ENCODE measurements around the gene ARHGAP26.
A peak's percentile ranks its signal among the peaks of the same experiment; 100 is the strongest.

ARHGAP26 gene

GRCh38 chr5:143231973-143232812, 462.0 kb downstream of the ARHGAP26 start:
- in situ Hi-C loops (cut with HindIII; ENCODE audit: low pct_unique_long_range_greater_than_20kb, low sequenced_read_pairs), result no loop called here
- DNase-seq (ENCODE audit: low read depth in 1 of 2, low spot score in 1 of 2), result no peak
- TF ChIP-seq JUND (IDR thresholded peaks at IDR 0.05; ENCODE audit: low read depth), result no peak

- no peak for TF ChIP-seq JUND (IDR thresholded peaks at IDR 0.05; ENCODE audit: low read depth)
- in situ Hi-C loops (cut with HindIII; ENCODE audit: low pct_unique_long_range_greater_than_20kb, low sequenced_read_pairs), result no loop called here
- DNase-seq (ENCODE audit: low read depth in 1 of 2, low spot score in 1 of 2), result no peak
These were observed 462.9 kb downstream of the ARHGAP26 start for GRCh38 chr5:143233031-143233430.

DNA sequence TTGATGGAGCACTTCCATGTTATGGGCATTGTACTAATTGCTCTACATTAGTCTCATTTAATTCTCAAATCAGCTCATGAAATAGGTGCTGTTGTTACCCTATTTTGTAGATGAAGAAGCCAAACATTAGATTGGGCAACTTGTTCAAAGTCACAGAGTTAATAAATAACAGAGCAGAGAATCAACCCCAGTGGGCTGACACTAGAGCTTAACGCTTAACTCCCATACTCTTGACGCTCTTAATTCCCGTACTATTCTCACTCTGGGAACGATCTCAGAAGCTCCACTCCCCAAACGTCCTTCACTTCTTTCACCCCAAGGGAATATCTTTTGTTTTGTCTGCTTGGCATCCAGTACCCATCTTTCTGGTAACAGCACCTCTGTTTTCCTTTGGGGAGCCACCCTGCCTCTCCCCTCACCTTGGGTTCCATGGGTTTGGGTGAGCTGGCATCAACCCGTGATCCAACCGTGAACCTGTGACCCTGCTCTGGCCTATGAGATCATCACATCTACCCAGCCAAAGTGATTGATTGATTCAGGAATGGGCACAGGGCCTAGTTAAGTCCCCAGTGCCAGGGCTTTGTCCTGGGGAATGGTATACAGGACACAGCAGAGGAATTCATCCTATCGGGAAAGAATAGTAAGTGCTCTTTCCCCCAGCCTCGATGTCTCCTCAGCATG, 464.1 kb downstream of the ARHGAP26 start:
- no peak for DNase-seq (ENCODE audit: low read depth in 1 of 2, low spot score in 1 of 2)
- TF ChIP-seq JUND (IDR thresholded peaks at IDR 0.05; ENCODE audit: low read depth), result no peak
- in situ Hi-C loops (cut with HindIII; ENCODE audit: low pct_unique_long_range_greater_than_20kb, low sequenced_read_pairs), result no loop called here

- TF ChIP-seq JUND (IDR thresholded peaks at IDR 0.05; ENCODE audit: low read depth), result no peak
- no peak for DNase-seq (ENCODE audit: low read depth in 1 of 2, low spot score in 1 of 2)
- in situ Hi-C loops (cut with HindIII; ENCODE audit: low pct_unique_long_range_greater_than_20kb, low sequenced_read_pairs), result no loop called here
These were observed 465.2 kb downstream of the ARHGAP26 start for GRCh38 chr5:143235423-143235822.

GRCh38 chr5:143236682-143237081, 466.5 kb downstream of the ARHGAP26 start:
- TF ChIP-seq JUND (IDR thresholded peaks at IDR 0.05; ENCODE audit: low read depth), result no peak
- in situ Hi-C loops (cut with HindIII; ENCODE audit: low pct_unique_long_range_greater_than_20kb, low sequenced_read_pairs), result no loop called here
- DNase-seq (ENCODE audit: low read depth in 1 of 2, low spot score in 1 of 2), result no peak

GRCh38 chr5:143237664-143238063, 467.5 kb downstream of the ARHGAP26 start:
- no peak for DNase-seq (ENCODE audit: low read depth in 1 of 2, low spot score in 1 of 2)
- TF ChIP-seq JUND (IDR thresholded peaks at IDR 0.05; ENCODE audit: low read depth), result no peak
- in situ Hi-C loops (cut with HindIII; ENCODE audit: low pct_unique_long_range_greater_than_20kb, low sequenced_read_pairs), result no loop called here

DNA sequence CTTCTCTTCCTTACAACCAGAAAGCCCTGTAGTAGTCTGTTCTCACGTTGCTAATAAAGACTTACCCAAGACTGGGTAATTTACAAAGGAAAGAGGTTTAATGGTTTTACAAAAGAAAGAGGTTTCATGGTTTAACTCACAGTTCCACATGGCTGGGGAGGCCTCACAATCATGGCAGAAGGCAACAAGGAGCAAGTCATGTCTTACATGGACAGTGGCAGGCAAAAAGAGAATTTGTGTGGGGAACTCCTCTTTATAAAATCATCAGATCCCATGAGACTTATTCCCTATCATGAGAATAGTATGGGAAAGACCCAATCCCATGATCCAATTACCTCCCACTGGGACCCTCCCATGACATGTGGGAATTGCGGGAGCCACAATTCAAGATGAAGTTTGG, 468.4 kb downstream of the ARHGAP26 start:
- in situ Hi-C loops (cut with HindIII; ENCODE audit: low pct_unique_long_range_greater_than_20kb, low sequenced_read_pairs), result no loop called here
- DNase-seq (ENCODE audit: low read depth in 1 of 2, low spot score in 1 of 2), result no peak
- no peak for TF ChIP-seq JUND (IDR thresholded peaks at IDR 0.05; ENCODE audit: low read depth)

DNA sequence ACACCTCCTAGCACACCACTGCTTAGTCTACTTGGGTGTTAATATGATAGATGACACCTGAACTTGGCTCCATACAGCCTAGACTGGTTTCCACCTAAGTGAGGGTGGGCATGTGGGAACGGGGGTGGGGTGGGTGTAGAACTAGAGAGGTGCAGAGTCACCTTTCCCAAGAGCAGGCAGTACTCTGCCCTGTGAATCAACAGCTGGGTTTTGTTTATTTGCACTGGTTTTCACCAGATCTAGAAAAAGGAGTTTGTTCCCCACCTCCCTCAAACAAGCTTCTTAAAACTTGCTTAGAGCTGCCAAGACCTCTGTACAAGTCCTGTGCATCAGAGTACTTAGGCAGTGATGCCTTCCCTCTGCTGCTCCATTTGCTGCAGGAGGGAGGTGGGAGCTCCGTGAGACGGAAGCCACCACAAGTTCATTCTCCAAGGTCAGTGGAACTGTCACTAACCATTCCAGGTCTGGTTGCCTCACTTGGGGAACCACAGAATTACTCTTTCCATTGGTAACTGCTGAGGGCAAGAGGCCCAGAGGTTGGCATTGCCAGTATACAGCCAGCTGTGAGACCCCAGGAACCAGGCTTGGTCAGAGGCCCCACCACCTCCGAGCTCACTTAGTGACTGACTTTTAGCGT, 469.8 kb downstream of the ARHGAP26 start:
- no peak for DNase-seq (ENCODE audit: low read depth in 1 of 2, low spot score in 1 of 2)
- TF ChIP-seq JUND (IDR thresholded peaks at IDR 0.05; ENCODE audit: low read depth), result no peak

DNA sequence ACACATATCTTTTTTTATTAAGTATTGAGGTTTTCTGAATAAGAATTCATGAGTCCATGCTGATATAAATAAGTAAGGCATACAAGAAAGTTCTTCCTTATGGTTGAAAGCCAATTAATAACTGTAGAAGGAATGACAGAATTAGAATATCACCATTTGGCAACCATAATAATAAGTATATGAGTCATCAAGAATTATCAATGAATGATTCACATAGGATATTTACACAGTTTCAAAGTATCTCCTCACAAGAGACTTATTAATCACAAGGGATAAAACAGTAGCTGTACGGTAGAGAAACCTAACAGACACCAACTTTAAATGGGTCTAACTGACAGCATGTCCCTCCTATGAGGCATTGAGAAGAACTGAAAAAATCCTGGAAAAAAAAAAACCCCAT, 471.7 kb downstream of the ARHGAP26 start:
- TF ChIP-seq JUND (IDR thresholded peaks at IDR 0.05; ENCODE audit: low read depth), result no peak
- in situ Hi-C loops (cut with HindIII; ENCODE audit: low pct_unique_long_range_greater_than_20kb, low sequenced_read_pairs), result no loop called here
- DNase-seq (ENCODE audit: low read depth in 1 of 2, low spot score in 1 of 2), result no peak

More for the DNA sequence above, 469.8 kb downstream of the ARHGAP26 start:
- in situ Hi-C loops (cut with HindIII; ENCODE audit: low pct_unique_long_range_greater_than_20kb, low sequenced_read_pairs), result no loop called here

DNA sequence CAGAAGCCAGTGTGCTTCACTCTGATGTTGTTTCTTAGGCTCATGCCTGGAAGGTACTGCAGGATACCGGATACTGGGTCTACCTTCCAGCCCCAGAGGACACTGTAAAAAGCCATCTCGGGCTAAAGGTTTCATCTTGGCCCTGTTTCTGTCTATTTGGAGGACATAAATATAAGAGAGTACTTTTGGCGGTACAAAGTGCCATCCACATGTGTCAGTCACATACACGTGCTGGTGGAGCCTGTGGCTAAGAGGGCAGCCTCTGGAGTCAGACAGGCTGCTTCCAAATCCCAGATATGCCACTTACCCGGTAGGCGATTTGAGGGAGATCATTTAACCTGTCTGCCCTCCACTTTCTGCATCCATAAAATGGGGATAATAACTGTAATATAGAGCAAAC, 472.9 kb downstream of the ARHGAP26 start:
- TF ChIP-seq JUND (IDR thresholded peaks at IDR 0.05; ENCODE audit: low read depth), result no peak
- in situ Hi-C loops (cut with HindIII; ENCODE audit: low pct_unique_long_range_greater_than_20kb, low sequenced_read_pairs), result no loop called here
- DNase-seq (ENCODE audit: low read depth in 1 of 2, low spot score in 1 of 2), result no peak

DNA sequence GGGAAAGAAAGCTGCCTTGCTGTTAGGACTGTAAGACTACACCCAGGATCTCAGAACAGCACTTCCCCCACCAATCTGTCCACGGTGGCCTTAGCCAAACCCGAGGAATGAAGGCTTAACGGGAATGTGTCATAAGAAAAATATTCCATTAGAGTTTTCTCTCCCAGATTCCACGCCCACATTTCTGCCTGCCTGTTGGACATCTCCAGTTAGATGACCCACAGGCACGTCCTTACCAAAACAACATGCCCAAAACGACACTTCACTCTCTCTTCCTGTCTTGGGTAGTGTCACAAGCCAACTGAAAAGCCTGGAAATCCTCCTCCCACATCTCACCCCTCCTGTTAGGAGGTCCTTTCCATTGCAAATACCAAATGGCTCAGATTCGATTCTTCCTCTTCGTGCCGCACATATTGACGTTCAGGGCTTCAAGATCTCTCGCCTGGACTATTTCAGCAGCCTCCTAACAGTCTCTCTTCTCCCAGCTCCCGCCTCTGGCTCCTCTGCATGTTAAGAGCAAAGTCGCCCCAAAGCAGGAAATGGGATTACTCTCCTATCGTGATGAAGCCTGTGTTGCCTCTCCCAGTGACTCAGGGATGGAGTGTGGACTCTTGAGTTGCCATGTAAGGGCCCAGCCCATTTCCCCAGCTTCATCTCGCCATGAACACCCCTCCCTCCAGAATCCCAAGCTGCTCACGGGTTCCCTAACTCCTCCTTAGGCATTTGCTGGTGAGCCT, 474.0 kb downstream of the ARHGAP26 start:
- peak in 1 of 2 experiments; percentile 55 for DNase-seq (ENCODE audit: low read depth in 1 of 2, low spot score in 1 of 2)
- in situ Hi-C loops (cut with HindIII; ENCODE audit: low pct_unique_long_range_greater_than_20kb, low sequenced_read_pairs), result no loop called here

DNA sequence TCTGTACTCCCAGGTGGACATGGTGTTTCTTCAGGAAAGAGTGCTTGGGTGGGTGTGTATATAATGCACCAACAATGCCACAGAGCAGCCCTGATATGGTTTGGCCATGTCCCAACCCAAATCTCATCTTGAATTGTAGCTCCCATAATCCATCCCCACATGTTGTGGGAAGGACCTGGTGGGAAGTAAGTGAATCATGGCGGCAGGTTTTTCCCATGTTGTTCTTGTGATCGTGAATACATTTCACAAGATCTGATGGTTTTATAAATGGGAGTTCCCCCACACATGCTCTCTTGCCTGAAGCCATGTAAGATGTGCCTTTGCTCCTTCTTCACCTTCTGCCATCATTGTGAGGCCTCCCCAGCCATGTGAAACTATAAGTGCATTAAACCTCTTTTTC, 474.8 kb downstream of the ARHGAP26 start:
- in situ Hi-C loops (cut with HindIII; ENCODE audit: low pct_unique_long_range_greater_than_20kb, low sequenced_read_pairs), result no loop called here
- DNase-seq (ENCODE audit: low read depth in 1 of 2, low spot score in 1 of 2), result no peak
- no peak for TF ChIP-seq JUND (IDR thresholded peaks at IDR 0.05; ENCODE audit: low read depth)

More for the DNA sequence above, 474.0 kb downstream of the ARHGAP26 start:
- TF ChIP-seq JUND (IDR thresholded peaks at IDR 0.05; ENCODE audit: low read depth), result no peak

Measured in T47D (cell line).